GM12874 (cell line): Measurements from ENCODE around the gene MED13.

Source experiments
- TF ChIP-seq, protein P1 (sequence below): IDR thresholded peaks from 2 replicates; pipeline ENCODE4 v1.5.1; 2011; ENCODE audit warnings: low read depth, mild to moderate bottlenecking, control low read depth, low read length, moderate library complexity; ENCODE audit not compliant: insufficient read depth

Gene MED13

DNA sequence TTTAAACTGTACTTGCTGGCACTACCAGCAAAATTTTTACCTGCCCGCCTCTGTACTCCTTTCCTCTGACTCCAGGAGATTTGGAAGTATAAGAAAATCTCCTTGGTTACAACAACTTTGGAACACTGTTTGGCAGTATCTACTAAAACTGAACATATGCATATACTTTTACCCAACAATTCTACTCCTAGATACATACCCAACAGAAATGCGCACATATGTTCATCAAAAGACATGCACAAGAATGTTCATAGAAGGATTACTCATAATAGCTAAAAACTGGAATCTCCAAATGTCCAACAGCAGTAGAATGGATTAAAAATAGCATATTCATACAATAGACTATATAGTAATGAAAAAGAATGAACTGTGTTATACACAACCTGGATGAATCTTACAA is 21.7 kb upstream of the MED13 start:
- TF ChIP-seq, protein P1, sequence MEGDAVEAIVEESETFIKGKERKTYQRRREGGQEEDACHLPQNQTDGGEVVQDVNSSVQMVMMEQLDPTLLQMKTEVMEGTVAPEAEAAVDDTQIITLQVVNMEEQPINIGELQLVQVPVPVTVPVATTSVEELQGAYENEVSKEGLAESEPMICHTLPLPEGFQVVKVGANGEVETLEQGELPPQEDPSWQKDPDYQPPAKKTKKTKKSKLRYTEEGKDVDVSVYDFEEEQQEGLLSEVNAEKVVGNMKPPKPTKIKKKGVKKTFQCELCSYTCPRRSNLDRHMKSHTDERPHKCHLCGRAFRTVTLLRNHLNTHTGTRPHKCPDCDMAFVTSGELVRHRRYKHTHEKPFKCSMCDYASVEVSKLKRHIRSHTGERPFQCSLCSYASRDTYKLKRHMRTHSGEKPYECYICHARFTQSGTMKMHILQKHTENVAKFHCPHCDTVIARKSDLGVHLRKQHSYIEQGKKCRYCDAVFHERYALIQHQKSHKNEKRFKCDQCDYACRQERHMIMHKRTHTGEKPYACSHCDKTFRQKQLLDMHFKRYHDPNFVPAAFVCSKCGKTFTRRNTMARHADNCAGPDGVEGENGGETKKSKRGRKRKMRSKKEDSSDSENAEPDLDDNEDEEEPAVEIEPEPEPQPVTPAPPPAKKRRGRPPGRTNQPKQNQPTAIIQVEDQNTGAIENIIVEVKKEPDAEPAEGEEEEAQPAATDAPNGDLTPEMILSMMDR = no peak

DNA sequence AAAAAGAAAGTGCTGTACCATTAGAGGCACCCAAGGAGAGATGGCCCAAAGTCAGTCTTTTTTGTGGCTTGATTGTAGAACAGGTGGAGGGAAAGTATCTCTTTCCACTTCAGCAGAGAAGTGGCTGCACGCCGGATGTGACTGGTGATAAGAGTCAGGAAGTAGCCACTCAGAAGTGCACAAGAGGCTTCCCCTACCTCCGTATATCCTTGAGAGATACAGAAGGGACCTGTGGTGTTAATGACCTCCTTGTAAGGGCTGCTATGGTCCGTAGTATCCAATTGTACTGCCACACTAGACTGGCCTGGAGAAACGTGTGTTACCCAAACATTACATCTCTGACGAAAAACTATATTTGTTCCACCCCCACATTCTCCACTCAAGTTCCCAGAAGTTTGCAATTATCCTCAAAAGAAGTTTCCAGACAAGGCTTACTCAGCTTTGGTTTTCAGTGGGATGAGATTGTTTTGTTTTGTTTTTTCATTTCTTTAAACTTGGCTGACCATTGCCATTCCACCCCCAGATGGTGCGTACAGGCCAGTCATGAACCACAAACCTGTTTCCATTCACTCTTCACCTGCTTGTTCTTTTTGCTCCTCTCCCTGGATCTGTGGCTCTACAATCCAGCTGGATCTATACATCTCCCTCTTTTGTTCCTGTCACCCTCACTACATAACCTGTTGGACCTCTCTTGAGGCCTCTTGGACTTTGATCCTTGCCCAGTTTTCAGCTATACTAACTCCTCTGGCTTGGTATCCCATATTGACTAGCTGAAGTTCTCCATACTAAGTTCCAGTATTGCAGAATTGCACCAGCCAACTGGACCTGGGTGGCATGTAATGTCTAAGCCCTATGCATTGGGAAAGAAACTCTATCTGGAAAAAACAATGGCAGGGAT is 20.7 kb upstream of the MED13 start:
- TF ChIP-seq, protein P1 = no peak

DNA sequence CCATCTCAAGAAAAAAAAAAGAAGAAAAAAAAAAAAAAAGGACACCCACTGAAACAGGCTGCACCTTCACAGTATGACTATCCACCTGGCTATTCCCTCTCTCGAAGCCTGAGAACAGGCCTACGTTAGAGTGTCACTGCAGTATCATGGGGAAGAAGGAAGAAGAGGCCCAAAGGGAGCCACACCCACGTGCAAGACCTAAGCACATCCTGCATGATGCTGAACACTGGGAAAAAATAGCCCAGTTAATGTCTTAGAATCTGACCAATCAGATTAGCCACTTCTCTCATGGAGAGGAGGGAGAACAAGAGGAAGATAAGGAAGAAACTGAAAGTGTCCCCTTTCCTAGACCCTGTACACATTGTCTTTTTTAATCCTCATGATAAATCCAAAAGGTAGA is 19.5 kb upstream of the MED13 start:
- TF ChIP-seq, protein P1 = no peak

DNA sequence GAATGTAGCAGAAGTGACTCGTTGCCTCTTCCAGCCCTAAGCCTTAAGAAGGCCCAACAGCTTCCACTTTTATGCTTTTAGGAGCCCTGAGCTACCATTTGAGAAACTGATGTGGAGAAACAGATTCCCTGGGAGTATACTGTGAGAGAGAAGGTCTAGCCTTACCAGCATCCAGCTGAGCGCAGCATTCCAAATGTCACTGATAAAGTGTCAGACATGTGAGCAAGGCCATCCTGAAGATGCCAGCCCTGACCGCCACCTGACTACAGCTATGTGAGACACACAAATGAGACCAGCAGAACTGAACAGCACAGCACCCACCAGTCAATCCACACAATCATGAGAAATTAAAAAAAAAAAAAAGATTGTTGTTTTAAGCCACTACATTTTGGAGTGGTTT is 18.6 kb upstream of the MED13 start:
- TF ChIP-seq, protein P1 = no peak

DNA sequence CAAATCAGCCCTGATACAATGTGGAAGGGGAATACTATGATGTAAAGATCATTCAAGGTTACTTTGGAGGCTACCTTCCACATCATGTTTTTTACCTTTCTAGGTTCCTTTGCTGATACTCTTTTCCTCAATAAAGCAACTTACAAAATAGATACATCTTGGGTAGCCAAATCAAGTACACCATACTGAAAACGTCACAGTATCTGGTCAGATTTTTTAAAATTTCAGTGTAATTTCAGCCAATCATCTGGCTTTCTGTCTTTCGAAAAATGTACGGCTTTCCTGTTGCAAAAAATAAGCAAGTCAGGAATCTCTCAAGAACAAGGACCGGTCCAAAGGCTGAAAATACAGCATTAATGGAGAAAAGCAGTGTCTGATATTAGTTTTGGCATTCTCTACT is 15.6 kb upstream of the MED13 start:
- TF ChIP-seq, protein P1 = no peak

DNA sequence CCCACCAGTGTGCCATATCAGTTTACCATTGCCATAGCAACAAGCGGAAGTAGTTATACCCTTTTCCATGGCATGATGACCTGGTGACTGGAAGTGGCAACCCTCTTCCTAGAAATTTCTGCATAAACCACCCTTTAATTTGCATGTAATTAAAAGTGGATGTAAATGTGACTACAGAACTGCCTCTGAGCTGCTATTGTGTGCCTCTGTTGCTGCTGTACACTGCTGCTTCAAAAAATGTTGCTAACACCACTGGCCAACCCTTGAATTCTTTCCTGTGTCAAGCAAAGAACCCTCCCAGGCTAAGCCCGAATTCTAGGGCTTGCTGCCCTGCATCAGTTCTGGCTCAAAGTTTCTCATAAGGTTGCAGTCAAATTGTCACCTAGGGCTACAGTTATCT is 12.9 kb upstream of the MED13 start:
- TF ChIP-seq, protein P1 = no peak

DNA sequence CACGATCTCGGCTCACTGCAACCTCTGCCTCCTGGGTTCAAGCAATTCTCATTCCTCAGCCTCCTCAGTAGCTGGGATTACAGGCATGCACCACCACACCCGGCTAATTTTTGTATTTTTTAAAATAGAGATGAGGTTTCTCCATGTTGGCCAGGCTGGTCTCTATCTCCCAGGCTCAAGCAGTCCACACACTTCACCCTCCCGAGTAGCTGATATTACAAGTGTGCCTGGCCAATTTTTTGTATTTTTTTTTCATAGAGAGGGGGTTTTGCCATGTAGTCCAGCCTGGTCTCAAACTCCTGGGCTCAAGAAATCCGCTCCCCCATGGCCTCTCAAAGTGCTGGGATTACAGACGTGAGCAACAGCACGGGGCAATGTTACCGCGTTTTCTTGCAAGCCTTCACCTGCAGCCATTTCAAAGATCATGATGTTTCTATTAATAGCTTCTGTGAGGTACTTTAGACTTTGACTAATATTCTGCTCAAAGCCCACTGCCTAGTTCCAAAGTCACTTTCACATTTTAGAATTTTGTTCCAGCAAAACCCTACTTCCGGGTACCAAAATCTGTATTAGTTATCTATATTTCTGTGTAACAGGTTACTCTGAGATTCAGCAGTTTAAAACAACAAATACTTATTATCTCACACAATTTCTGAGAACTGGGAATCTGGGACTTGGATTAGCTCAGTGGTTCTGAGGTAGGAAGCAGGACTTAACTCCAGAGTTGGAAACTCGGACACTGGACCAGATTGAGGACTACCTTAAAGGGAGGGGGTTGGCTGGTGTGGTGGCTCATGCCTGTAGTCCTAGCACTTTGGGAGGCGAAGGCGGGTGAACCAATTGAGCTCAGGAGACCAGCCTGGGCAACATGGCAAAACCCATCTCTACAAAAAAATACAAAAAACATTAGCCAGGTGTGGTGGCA is 12.0 kb upstream of the MED13 start:
- TF ChIP-seq, protein P1 = no peak
